ENCODE measurements around the gene ARSB. TPM values are rescaled to one million over a fixed set of nuclear protein-coding genes. Genes with fewer than 3 reads are reported as not detected.

The ARSB gene
- 19.3 TPM for total RNA-seq (ENCODE audit: unreplicated experiment)
- long read RNA-seq, full-length matches to known transcripts, result 1 of 1 reads
- long read RNA-seq, partial matches to known transcripts, result 0 of 1 reads
- long read RNA-seq, other reads (novel, unspliced or antisense), result 0 of 1 reads

DNA sequence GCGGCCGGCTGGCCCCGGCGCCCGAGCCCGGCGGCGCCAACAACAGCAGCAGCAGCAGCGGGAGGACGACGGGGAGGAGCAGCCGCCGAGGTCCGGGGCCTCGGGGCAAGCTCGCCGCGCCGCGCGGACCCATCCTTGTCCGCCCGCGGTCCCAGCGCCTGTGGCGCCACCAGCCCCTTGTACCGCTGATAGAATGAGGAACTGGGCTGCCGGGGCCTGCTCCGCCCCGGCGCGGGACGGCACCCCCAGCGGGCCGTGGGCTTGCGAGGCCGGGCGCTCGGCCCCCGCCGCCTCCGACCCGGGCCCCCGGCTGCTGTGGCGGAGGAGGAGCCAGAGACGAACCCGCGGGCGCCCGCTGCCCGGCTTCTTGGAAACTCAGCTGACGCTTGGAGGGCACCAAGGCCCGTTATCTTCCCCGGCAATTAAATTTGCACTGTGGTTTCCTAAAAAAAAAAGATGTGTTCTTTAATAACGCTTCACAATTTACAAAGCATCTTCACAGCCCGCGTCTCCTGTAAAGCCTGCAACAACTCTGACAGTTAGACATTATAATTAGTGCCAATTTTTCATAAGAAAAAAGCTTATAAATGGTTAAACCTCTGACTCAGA is at the start of gene ARSB:
ARSB (minus strand) TSS at position 195 of the 609 bp plus-strand sequence; CDS start at position 133, 62 bp downstream.
- DNase-seq (ENCODE audit: low spot score), result peak; percentile 58
- Mint-ChIP-seq H3K27ac (ENCODE audit: unreplicated experiment) (peak within 1 kb of the TSS; percentile 48), H3K9me3 (ENCODE audit: unreplicated experiment) (no peaks in the 10 kb centered on the region), H3K4me1 (ENCODE audit: unreplicated experiment) (peaks cover 14% of the 10 kb centered on the region), H3K36me3 (ENCODE audit: low read depth, unreplicated experiment) (no peaks in the 10 kb centered on the region), H3K27me3 (ENCODE audit: unreplicated experiment) (no peaks in the 10 kb centered on the region), H3K4me3 (ENCODE audit: unreplicated experiment) (peak within 1 kb of the TSS; percentile 93)
- TF ChIP-seq, protein P1, sequence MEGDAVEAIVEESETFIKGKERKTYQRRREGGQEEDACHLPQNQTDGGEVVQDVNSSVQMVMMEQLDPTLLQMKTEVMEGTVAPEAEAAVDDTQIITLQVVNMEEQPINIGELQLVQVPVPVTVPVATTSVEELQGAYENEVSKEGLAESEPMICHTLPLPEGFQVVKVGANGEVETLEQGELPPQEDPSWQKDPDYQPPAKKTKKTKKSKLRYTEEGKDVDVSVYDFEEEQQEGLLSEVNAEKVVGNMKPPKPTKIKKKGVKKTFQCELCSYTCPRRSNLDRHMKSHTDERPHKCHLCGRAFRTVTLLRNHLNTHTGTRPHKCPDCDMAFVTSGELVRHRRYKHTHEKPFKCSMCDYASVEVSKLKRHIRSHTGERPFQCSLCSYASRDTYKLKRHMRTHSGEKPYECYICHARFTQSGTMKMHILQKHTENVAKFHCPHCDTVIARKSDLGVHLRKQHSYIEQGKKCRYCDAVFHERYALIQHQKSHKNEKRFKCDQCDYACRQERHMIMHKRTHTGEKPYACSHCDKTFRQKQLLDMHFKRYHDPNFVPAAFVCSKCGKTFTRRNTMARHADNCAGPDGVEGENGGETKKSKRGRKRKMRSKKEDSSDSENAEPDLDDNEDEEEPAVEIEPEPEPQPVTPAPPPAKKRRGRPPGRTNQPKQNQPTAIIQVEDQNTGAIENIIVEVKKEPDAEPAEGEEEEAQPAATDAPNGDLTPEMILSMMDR (IDR thresholded peaks at IDR 0.05; ENCODE audit: unreplicated experiment), result no peak

DNA sequence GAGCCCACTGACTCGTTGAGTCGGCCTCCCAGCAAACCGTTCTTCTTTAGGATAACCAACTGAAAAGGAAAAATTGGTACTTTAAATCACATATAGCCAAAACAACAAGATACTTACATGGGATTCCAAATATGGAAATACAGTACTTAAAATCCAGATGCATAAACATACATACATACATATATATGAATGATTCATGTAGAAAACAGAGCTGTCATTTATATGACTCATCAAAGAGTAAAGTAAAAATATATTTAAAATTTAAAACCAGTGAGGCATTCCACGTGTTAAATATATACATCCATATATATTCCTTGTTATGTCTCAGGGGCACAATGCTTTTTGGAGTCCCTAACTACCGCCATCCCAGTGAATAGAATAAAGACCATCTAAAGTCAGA is 47.7 kb upstream of the ARSB start:
- no peak for DNase-seq (ENCODE audit: low spot score)
- Mint-ChIP-seq H3K36me3 (ENCODE audit: low read depth, unreplicated experiment) (no peaks in the 10 kb centered on the region), H3K27ac (ENCODE audit: unreplicated experiment) (no peak overlapping the region), H3K4me1 (ENCODE audit: unreplicated experiment) (no peaks in the 10 kb centered on the region), H3K4me3 (ENCODE audit: unreplicated experiment) (no peak overlapping the region), H3K27me3 (ENCODE audit: unreplicated experiment) (no peaks in the 10 kb centered on the region), H3K9me3 (ENCODE audit: unreplicated experiment) (no peaks in the 10 kb centered on the region)
- TF ChIP-seq, protein P1 (IDR thresholded peaks at IDR 0.05; ENCODE audit: unreplicated experiment), result no peak

DNA sequence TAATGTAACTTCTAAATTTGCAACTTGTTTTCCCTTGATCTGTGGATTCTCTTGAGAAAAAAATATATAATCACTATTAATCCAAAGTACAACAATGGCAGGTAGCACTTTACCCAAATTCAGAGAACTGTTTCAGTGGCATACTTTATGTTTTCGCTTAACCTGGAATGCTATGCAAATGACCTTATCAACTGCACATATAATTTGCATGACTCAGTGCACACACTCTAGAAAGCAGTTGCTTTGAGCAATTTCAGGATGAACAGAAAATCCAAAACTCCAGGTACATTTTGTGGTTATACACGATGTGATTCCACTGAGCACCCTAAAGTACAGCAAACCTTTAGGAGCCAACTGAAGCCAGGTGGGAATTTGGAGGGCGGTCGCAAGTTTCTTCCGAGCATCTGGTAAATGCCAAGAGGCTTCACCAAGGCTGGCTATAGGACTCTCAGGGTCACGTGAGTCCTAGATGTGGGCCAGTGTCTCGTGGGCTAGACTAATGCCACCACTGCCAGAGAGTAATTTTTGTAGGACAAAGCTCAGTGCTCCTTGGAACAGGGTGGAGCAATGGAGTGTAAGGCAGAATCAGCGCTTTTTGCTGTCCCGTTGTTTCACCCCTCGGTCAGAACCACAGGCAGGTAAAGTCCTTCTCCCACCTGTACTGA is 47.1 kb upstream of the ARSB start:
- Mint-ChIP-seq H3K4me1 (ENCODE audit: unreplicated experiment) (no peaks in the 10 kb centered on the region), H3K36me3 (ENCODE audit: low read depth, unreplicated experiment) (no peaks in the 10 kb centered on the region), H3K9me3 (ENCODE audit: unreplicated experiment) (no peaks in the 10 kb centered on the region), H3K27ac (ENCODE audit: unreplicated experiment) (no peak overlapping the region), H3K4me3 (ENCODE audit: unreplicated experiment) (no peak overlapping the region), H3K27me3 (ENCODE audit: unreplicated experiment) (no peaks in the 10 kb centered on the region)
- DNase-seq (ENCODE audit: low spot score), result no peak
- TF ChIP-seq, protein P1 (IDR thresholded peaks at IDR 0.05; ENCODE audit: unreplicated experiment), result no peak

DNA sequence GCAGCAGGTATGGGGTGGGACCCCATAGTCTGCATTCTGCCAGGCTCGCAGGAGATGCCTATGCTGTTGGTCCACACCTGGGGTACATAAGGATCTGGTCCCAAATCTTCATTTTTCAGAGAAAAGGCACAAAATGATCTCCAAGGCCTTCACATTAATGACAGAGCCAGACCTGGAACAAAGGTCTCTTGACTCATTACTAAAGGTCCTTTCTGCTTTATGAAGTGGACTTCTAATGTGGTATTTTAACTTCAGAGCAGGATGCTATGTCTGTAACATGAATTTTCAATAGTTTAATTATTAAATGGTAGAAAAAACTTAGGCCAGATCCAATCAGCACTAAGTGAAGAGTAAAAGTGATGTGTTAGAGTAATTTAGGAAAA is 46.4 kb upstream of the ARSB start:
- DNase-seq (ENCODE audit: low spot score), result no peak
- TF ChIP-seq, protein P1 (IDR thresholded peaks at IDR 0.05; ENCODE audit: unreplicated experiment), result no peak
- Mint-ChIP-seq H3K4me1 (ENCODE audit: unreplicated experiment) (no peaks in the 10 kb centered on the region), H3K27me3 (ENCODE audit: unreplicated experiment) (no peaks in the 10 kb centered on the region), H3K4me3 (ENCODE audit: unreplicated experiment) (no peak overlapping the region), H3K36me3 (ENCODE audit: low read depth, unreplicated experiment) (no peaks in the 10 kb centered on the region), H3K9me3 (ENCODE audit: unreplicated experiment) (no peaks in the 10 kb centered on the region), H3K27ac (ENCODE audit: unreplicated experiment) (no peak overlapping the region)
